NCI-H524 (cell line): ENCODE measurements around the gene NAA25.
"Not testable (repeated sequence)": the region's sequence is repeated elsewhere in the genome, so short reads cannot be mapped to it uniquely, and the experiment has no call there.

Source experiments
- DNase-seq, 2 experiments: peaks; one replicate each; lab custom pipeline; 2025; lab: John Stamatoyannopoulos, UW

The NAA25 gene

GRCh38 chr12:112116232-112117060, 7.9 kb upstream of the NAA25 start:
- DNase-seq, result peak; percentile 57 to 86

DNA sequence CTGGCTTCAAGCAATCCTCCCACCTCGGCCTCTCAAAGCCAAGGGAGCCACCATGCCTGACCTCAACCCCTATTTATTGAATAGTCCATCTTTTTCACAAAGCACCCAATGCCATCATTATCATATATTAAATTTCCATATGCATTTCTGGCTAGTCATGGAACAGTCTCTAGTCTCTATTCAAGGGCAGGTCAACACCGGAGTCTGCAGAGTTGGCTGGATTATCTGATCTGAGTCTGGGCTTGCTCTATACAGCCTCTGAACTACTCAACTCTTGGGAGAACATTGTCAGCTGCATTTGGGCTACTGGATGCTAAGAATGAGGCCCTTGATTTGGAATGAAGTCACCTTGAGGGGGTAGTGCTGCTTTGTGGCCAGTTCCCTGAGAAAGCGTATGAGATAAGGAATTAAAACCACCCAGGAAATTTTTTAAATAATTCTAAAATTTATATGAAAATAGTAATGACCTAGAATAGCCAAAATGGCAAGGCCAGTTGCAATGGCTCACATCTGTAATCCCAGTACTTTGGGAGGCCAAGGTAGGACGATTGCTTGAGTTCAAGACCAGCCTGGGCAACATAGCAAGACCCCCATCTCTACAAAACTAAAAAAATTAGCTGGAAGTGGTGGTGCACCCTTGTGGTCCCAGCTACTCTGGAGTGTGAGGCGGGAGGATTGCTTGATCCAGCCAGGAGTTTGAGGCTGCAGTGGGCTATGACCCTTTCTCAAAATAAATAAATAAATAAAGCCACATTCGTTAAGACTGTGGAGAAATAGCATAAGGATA, 6.9 kb upstream of the NAA25 start:
- DNase-seq, result no peak

DNA sequence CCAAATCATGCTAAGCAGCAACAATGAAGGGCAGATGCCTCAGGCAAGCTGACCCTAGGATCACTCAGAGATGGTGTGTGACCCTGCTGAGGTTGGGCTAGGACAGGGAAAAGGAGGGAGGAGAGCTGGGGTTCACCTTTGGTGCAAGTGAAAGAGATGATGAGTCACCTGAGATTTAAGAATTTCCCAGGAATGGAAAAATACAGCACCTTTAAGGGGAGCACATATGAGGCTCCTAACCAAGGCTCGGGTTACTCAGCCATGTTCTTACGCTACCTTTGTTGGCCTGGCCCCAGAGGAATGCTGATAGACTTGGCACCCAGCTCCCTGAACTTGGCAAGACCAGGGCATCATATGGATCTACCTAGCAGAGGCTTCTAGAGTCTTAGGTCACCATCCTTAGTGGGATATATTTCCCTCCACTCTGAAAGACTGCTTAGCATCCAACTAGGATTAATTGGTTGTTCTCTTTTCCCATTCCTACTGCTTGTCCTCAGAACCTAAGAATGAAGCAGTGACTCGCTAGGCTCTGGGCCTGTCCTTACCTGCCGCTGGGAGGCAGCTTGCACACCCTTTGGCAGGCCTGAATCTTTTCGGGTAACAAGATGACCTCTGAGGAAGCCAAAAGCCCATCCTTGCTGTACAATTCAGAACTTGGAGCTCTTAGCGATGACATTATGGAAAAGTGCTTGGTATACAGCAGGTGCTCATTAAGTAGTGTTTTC, 4.0 kb upstream of the NAA25 start:
- DNase-seq, result no peak

GRCh38 chr12:112111931-112112330, 3.3 kb upstream of the NAA25 start:
- no peak for DNase-seq

DNA sequence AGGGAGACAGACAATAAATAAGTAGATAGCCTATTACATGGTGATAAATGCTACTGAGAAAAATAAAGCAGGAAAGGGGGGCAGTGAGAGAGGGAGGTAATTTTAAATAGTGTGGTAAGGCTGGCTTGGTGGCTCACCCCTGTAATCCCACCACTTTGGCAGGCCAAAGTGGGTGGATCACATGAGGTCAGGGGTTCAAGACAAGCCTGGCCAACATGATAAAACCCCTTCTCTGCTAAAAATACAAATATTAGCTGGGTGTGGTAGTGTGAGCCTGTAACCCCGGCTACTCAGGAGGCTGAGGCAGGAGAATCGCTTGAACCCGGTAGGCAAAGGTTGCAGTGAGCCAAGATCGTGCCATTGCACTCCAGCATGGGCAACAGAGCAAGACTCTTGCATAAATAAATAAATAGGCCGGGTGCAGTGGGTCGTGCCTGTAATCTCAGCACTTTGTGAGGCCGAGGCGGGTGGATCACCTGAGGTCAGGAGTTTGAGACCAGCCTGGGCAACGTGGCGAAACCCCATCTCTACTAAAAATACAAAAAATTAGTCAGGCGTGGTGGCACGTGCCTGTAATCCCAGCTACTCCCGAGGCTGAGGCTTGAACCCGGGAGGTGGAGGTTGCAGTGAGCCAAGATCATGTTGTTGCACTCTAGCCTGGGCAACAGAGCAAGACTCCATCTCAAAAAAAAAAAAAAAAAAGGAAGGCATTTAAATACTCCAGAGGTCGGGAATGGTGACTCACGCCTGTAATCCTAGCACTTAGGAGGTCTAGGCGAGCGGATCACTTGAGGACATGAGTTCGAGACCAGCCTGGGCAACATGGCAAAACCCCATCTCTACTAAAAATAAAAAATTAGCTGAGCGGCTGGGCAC, 2.4 kb upstream of the NAA25 start:
- not testable (repeated sequence) for DNase-seq

DNA sequence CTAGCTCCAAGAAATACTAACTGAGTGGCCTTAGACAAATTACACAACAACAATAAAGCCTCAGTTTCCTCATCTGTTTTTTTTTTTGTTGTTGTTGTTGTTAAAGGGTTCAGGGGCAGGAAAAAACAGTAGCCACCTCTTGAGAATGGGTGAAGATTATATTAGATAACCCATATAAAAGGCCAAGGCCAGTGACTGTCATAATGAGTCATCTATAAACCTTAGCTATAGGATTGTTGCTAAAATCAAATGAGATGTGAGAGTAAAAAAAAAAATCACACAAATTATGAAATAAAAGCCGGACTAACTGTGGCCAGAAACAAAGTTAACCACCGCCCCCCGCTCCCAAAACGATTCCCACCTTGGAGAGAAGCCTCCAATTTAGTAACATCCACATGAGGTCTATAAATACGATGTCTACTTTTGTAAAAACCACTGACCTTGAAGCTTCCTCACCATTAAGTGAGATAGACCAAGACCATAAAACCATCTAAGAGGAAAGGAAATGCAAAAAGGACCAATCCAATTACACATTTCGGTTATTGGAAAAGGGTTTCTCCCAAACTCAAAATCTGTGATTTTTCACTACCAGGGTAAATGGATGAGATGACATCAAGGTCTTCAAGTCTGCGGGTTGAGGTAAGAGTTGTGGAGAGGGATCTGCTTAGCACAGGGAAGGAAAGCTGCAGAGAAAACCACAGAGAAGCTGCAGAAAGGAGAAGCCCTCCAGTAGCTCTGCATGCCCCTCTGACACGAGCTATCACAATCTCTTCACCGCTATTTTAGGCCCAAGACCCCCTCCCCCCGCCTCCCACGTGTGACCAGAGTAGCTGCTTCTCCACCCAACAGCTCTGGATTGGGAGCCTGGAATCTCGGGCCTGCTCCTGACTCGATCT, 1.0 kb downstream of the NAA25 start:
- DNase-seq, result peak in 1 of 2 experiments; percentile 45

- no peak for DNase-seq
These were observed 2.7 kb downstream of the NAA25 start for GRCh38 chr12:112105891-112106290.

DNA sequence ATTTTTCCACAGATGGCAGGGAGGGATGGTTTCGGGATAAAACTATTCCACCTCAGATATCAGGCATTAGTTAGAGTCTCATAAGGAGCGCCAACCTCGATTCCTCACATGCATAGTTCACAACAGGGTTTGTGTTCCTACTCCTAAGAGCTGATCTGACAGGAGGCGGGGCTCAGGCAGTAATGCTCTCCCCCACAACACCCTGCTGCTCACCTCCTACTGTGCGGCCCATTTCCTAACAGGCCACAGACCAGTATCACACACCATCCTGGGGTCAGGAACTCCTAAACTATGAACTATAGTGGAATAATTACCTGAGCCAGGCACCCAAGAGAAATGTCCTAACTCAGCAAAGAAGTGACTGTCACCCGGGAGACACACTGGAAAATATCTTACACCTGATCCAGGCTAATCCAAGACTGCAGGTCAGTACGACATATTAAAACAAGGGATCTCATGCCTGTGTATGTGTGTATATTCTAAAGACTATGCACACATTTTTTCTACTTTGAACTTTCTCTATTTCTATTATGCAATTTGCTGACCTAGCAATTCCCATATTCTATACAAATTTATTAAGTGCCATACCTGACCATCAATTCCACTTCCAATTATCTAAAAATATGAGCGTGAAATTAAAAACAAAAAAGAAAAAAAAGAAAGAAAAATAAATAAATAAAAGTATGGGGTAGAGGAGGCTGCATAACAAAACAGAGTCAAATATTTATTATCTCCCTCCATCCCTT, 4.7 kb downstream of the NAA25 start:
- no peak for DNase-seq

DNA sequence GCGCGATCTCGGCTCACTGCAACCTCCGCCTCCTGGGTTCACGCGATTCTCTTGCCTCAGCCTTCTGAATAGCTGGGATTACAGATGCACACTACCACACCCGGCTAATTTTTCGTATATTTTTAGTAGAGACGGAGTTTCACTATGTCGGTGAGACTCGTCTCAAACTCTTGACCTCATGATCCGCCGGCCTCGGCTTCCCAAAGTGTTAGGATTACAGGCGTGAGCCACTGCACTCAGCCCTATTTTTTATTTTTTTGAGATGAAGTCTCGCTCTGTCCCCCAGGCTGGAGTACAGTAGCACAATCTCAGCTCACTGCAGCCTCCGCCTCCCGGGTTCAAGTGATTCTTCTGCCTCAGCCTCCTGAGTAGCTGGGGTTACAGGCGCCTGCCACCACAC, 5.8 kb downstream of the NAA25 start:
- DNase-seq, result not testable (repeated sequence)

DNA sequence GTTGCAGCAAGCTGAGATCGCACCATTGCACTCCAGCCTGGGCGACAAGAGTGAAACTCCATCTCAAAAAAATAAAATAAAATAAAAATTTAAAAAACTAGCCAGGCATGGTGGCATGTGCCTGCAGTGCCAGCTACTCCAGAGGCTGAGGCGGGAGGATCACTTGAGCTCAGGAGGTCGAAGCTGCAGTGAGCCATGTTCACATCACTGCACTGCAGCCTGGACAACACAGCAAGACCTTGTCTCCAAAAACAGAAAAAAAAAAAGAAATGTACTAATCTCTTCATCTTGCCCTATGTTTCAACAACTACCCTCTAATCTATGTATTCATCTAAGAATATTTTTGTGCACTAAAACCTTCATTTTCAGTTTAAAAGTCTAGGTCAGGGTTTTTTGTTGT, 6.5 kb downstream of the NAA25 start:
- DNase-seq, result no peak

DNA sequence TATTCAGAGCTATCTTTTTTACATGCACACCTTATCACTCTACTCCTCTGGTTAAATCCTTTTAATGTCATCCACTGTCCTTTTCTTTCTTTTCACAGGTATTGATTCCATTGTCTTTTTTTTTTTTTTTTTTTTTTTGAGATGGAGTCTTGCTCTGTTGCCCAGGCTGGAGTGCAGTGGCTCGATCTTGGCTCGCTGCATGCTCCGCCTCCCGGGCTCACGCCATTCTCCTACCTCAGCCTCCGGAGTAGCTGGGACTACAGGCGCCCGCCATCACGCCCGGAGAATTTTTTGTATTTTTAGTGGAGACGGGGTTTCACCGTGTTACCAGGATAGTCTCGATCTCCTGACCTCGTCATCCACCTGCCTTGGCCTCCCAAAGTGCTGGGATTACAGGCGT, 8.1 kb downstream of the NAA25 start:
- DNase-seq, result not testable (repeated sequence)

- DNase-seq, result no peak
These were observed 10.9 kb downstream of the NAA25 start for GRCh38 chr12:112097641-112098040.

GRCh38 chr12:112096667-112097066, 11.9 kb downstream of the NAA25 start:
- no peak for DNase-seq

DNA sequence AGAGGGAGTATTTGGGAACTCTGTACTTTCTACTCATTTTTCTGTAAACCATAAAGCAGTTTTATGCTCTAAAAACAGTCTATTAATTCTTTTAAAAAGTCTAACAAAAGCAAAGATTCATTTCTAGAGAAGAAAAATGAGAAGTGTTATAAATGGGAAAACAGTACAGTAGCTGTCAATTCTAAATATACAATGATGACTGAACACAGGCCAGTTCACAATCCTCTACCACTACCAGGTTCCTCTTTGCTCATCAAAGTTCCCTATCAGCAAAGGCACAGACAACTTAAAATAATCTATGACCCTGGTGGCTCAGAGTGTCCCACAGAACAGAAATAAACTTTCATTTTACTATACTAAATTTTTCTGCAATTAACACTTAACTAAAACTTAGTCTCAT, 12.5 kb downstream of the NAA25 start:
- DNase-seq, result no peak

- DNase-seq, result no peak
These were observed 17.0 kb downstream of the NAA25 start for GRCh38 chr12:112091563-112091962.

DNA sequence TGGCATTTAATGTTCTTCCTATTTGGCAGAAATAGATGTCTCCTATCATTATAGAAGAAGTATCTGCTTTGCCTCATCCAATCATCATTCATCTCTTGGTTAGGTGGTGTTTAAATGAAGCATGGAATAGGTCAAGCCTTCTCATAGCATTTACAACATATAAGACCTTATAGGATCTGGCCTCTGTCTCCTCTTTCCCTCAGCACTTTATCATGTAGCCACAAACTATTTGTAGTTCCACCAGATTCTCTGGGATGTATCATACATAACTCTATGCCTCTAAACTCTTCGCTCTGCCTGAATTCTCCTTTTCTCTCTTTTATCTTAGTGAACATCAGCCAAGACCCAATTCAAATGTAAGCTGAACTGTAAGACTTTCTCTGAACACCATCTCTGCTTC, 20.7 kb downstream of the NAA25 start:
- DNase-seq, result no peak

DNA sequence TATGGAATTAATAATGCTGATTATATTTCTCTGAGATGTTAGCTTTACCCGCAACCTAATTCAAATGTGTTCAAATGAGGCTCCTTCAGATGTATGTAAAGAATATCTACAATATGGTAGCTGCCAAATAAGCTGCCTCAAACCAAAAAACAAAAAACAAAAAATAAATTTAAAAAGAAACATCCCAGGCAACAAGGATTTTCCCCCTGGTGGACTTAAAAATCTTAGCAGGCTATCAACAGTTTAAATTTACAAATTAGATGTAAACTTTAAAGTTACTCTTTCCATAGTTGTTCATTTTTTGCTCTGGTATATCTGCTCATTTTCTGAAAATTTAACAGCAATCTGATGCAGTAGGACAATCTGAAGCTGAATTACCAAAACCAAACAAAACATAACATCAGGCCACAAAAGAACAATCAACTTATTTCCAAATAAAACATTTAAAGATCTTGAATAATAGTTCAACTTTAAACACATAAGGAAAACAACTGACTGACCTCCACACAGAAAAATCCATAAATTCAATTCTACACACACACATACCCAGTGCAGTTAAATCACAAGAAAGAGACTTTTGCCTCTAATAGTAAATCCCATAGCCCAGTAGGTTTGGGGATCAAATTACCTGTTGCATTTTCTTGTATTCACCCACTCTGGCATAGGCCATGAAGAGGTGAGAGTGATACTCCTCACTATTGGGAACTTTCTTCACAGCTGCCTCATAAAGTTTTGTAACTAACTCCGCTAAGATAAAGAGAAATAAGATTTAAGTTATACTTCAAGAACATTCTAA, 21.3 kb downstream of the NAA25 start:
- no peak for DNase-seq

GRCh38 chr12:112066566-112066965, 42.0 kb downstream of the NAA25 start:
- no peak for DNase-seq

- DNase-seq, result no peak
These were observed 45.3 kb downstream of the NAA25 start for GRCh38 chr12:112063273-112063672.
